CD14-positive monocyte (primary cell): ENCODE results near the gene GLT6D1. TPM values are rescaled to one million over a fixed set of nuclear protein-coding genes. Genes with fewer than 3 reads are reported as not detected.

ENCODE experiments used
- DNase-seq, 3 donors: peaks; one replicate each; pipeline ENCODE4 v3.0.0-alpha.2; 2011 to 2022
- H2AFZ ChIP-seq: 2 replicates; pipeline ENCODE4 v1.6.0; 2012; ENCODE audit warnings: mild to moderate bottlenecking, low read depth, low read length, inconsistent platforms; ENCODE audit not compliant: insufficient read depth, poor library complexity, severe bottlenecking
- H3K27ac ChIP-seq, 2 donors: 1 replicate in 1 of 2; 2 replicates in 1 of 2; pipeline ENCODE4 v1.5.1; 2012 to 2013; ENCODE audit warnings: low read length in 2 of 2, control low read depth in 1 of 2, inconsistent platforms in 1 of 2, low read depth in 1 of 2, mild to moderate bottlenecking in 1 of 2
- H3K27me3 ChIP-seq, 2 donors: one replicate each; pipeline versions ENCODE4 v1.6.0 to v1.6.1; 2011 to 2013; ENCODE audit warnings: low read length in 2 of 2; ENCODE audit not compliant: control insufficient read depth in 2 of 2, insufficient read depth in 2 of 2
- H3K36me3 ChIP-seq, 2 donors: replicated peaks in 1 of 2; 1 replicate in 1 of 2; 2 replicates in 1 of 2; pipeline versions ENCODE4 v1.5.1 to v1.6.1; 2012 to 2013; ENCODE audit warnings: low read length in 2 of 2, control low read depth in 1 of 2, inconsistent platforms in 1 of 2, mild to moderate bottlenecking in 1 of 2; ENCODE audit not compliant: insufficient read depth in 2 of 2, control insufficient read depth in 1 of 2
- H3K4me1 ChIP-seq, 2 donors: 1 replicate in 1 of 2; 2 replicates in 1 of 2; pipeline versions ENCODE4 v1.5.1 to v1.6.1; 2012 to 2013; ENCODE audit warnings: low read length in 2 of 2, control low read depth in 1 of 2, inconsistent platforms in 1 of 2, mild to moderate bottlenecking in 1 of 2, moderate library complexity in 1 of 2; ENCODE audit not compliant: insufficient read depth in 2 of 2, control insufficient read depth in 1 of 2
- H3K4me2 ChIP-seq: replicated peaks from 2 replicates; pipeline ENCODE3; 2012; ENCODE audit warnings: low read length, moderate library complexity, mild to moderate bottlenecking; ENCODE audit not compliant: poor library complexity, severe bottlenecking; ENCODE audit errors: extremely low read depth
- H3K4me3 ChIP-seq, 3 experiments: fragments of 200-600 bp in 1 of 3; sonication (generic) in 1 of 3; replicated peaks in 1 of 3; 1 replicate in 2 of 3; 2 replicates in 1 of 3; pipeline ENCODE4 v1.5.1; 2011 to 2013; ENCODE audit warnings: low read length in 3 of 3, mild to moderate bottlenecking in 3 of 3, control low read depth in 2 of 3, low read depth in 2 of 3, inconsistent platforms in 1 of 3, moderate library complexity in 1 of 3
- H3K79me2 ChIP-seq: 2 replicates; pipeline ENCODE4 v1.6.0; 2012; ENCODE audit warnings: mild to moderate bottlenecking, control low read depth, inconsistent platforms, low read length, moderate library complexity; ENCODE audit not compliant: insufficient read depth
- H3K9ac ChIP-seq: 2 replicates; pipeline ENCODE4 v1.6.0; 2017; ENCODE audit warnings: low read length, mild to moderate bottlenecking; ENCODE audit not compliant: insufficient read depth, poor library complexity, severe bottlenecking
- H3K9me3 ChIP-seq, 2 donors: replicated peaks in 1 of 2; 1 replicate in 1 of 2; 2 replicates in 1 of 2; pipeline versions ENCODE4 v1.5.1 to v1.6.1; 2012 to 2013; ENCODE audit warnings: low read length in 2 of 2, control low read depth in 1 of 2; ENCODE audit not compliant: control insufficient read depth in 1 of 2, insufficient read depth in 1 of 2
- H4K20me1 ChIP-seq: 2 replicates; pipeline ENCODE4 v1.6.0; 2012; ENCODE audit warnings: mild to moderate bottlenecking, low read length, control low read depth, moderate library complexity; ENCODE audit not compliant: insufficient read depth
- H3K27ac Mint-ChIP-seq, 7 donors: one replicate each; pipeline ENCODE4 v1.8.0; 2020; ENCODE audit warnings: mild to moderate bottlenecking in 7 of 7, mixed read lengths in 7 of 7, moderate library complexity in 6 of 7, inconsistent platforms in 2 of 7
- H3K27me3 Mint-ChIP-seq, 3 donors: one replicate each; pipeline ENCODE4 v1.8.0; 2021 to 2022; ENCODE audit warnings: low read depth in 3 of 3, mild to moderate bottlenecking in 3 of 3, mixed read lengths in 3 of 3, moderate library complexity in 3 of 3, inconsistent platforms in 1 of 3
- H3K36me3 Mint-ChIP-seq, 2 donors: one replicate each; pipeline ENCODE4 v1.8.0; 2020; ENCODE audit warnings: mixed read lengths in 2 of 2, inconsistent platforms in 1 of 2, mild to moderate bottlenecking in 1 of 2
- H3K4me1 Mint-ChIP-seq: one replicate; pipeline ENCODE4 v1.8.0; 2020; ENCODE audit warnings: mild to moderate bottlenecking, mixed read lengths
- H3K4me3 Mint-ChIP-seq, 2 donors: one replicate each; pipeline ENCODE4 v1.8.0; 2020; ENCODE audit warnings: mild to moderate bottlenecking in 2 of 2, mixed read lengths in 2 of 2, moderate library complexity in 1 of 2
- H3K9me3 Mint-ChIP-seq, 7 donors: one replicate each; pipeline ENCODE4 v1.8.0; 2020 to 2022; ENCODE audit warnings: mixed read lengths in 7 of 7, mild to moderate bottlenecking in 6 of 7, moderate library complexity in 6 of 7, inconsistent platforms in 2 of 7
- CTCF ChIP-seq: fragments of 200-600 bp; IDR thresholded peaks from one replicate; pipeline ENCODE4 v1.8.0; 2022; ENCODE audit warnings: antibody characterized with exemption, mild to moderate bottlenecking
- WGBS: methylation state at CpG from one replicate; pipeline ENCODE4 v1.1.5; 2013; ENCODE audit warnings: missing lambda C conversion rate; ENCODE audit not compliant: insufficient coverage; 5-methylcytosine and 5-hydroxymethylcytosine counted together
- intact Hi-C, 2 donors: fragments of 100-400 bp; cut with micrococcal nuclease; formaldehyde crosslinking; loops; one replicate each; pipeline versions ENCODE4 v1.15.0 to v1.15.1; 2023
- polyA plus RNA-seq, 3 donors: library from polyadenylated mRNA; depleted of rRNA in 1 of 3; unstranded in 2 of 3; stranded (reverse) in 1 of 3; fragments of 300-500 nt in 2 of 3; fragments of >200 nt in 1 of 3; fragmentation: Illumina TruSeq in 2 of 3; gene quantifications; 1 replicate in 2 of 3; 2 replicates in 1 of 3; pipeline ENCODE4 v1.2.3, GENCODE V29; 2012 to 2021

Gene GLT6D1
- polyA plus RNA-seq, 3 donors = not detected

GRCh38 chr9:135647884-135648283 is 8.5 kb upstream of the GLT6D1 start:
- Histone ChIP-seq H4K20me1 (no peaks in the 10 kb centered on the region), H3K4me3 (no peak overlapping the region), H3K9ac (no peak overlapping the region), H3K9me3 (peaks cover 44 to 77% of the 10 kb centered on the region in 2 donors), H3K79me2 (no peaks in the 10 kb centered on the region), H3K27ac (no peak overlapping the region), H3K4me1 (no peaks in the 10 kb centered on the region), H3K36me3 (no peaks in the 10 kb centered on the region), H3K4me2 (no peak overlapping the region), H3K27me3 (no peaks in the 10 kb centered on the region), H2AFZ (no peak overlapping the region)
- no peaks in the 10 kb centered on the region for H3K36me3 Mint-ChIP-seq
- no peaks in the 10 kb centered on the region for H3K4me1 Mint-ChIP-seq
- no CpG with 5 or more reads among the region's 4 CpGs for WGBS
- peaks cover 0 to 3% (median 0%) of the 10 kb centered on the region in 3 donors for H3K27me3 Mint-ChIP-seq
- TF ChIP-seq CTCF = no peak
- no peak overlapping the region for H3K4me3 Mint-ChIP-seq
- intact Hi-C loops = no loop called here
- no peak overlapping the region for H3K27ac Mint-ChIP-seq
- H3K9me3 Mint-ChIP-seq = peaks cover 38 to 68% (median 64%) of the 10 kb centered on the region in 7 donors
- DNase-seq = no peak

GRCh38 chr9:135644631-135645218 is 5.4 kb upstream of the GLT6D1 start:
- H3K27ac Mint-ChIP-seq = no peak overlapping the region
- no peaks in the 10 kb centered on the region for H3K36me3 Mint-ChIP-seq
- Histone ChIP-seq H3K4me3 (no peak overlapping the region), H4K20me1 (no peaks in the 10 kb centered on the region), H3K36me3 (no peaks in the 10 kb centered on the region), H3K4me2 (no peak overlapping the region), H3K9ac (no peak overlapping the region), H3K9me3 (peaks cover 39 to 57% of the 10 kb centered on the region in 2 donors), H3K27me3 (no peaks in the 10 kb centered on the region), H3K79me2 (no peaks in the 10 kb centered on the region), H3K4me1 (no peaks in the 10 kb centered on the region), H3K27ac (no peak overlapping the region), H2AFZ (no peak overlapping the region)
- H3K27me3 Mint-ChIP-seq = no peaks in the 10 kb centered on the region
- DNase-seq = no peak
- 93% methylated on average over 4 of the region's 5 CpGs for WGBS
- peaks cover 32 to 68% (median 64%) of the 10 kb centered on the region in 7 donors for H3K9me3 Mint-ChIP-seq
- intact Hi-C loops = no loop called here
- H3K4me1 Mint-ChIP-seq = no peaks in the 10 kb centered on the region
- TF ChIP-seq CTCF = no peak
- H3K4me3 Mint-ChIP-seq = no peak overlapping the region
